IMR-90 (cell line): Measurements from ENCODE around the gene UNK. TPM values are rescaled to one million over a fixed set of nuclear protein-coding genes. Genes with fewer than 3 reads are reported as not detected.

ENCODE experiments used
- ATAC-seq: fragments of 200-7000 bp; cut with Tn5 transposase; 2 replicates; pipeline ENCODE4 v1.9.1; 2020; ENCODE audit warnings: low read depth, mild to moderate bottlenecking, moderate library complexity
- BruUV-seq: library from RNA; stranded (reverse); fragments of 400-500 nt; replicated peaks from 2 replicates; lab custom pipeline; 2021; lab: Mats Ljungman, UMichigan
- CTCF ChIA-PET: fragments of 300-600 bp; formaldehyde crosslinking; extraction: SDS; loops from one replicate; lab custom pipeline; 2021; ENCODE audit warnings: antibody characterized with exemption; lab: Yijun Ruan, JAX
- POLR2A ChIA-PET: fragments of 300-600 bp; sonication (Branson Sonifier 250); formaldehyde crosslinking; loops from one replicate; lab custom pipeline; 2022; ENCODE audit warnings: antibody characterized with exemption; ENCODE audit not compliant: unreplicated experiment; lab: Charles Lee
- DNase-seq: peaks from one replicate; pipeline ENCODE4 v3.0.0; 2013
- H2AFZ ChIP-seq: replicated peaks from 2 replicates; pipeline ENCODE3; 2013; ENCODE audit warnings: low read length, mild to moderate bottlenecking; ENCODE audit not compliant: poor library complexity
- H2AK5ac ChIP-seq: 2 replicates; pipeline ENCODE4 v1.6.1; 2013; ENCODE audit warnings: low read depth, low read length, inconsistent platforms
- H2AK9ac ChIP-seq: replicated peaks from 2 replicates; pipeline ENCODE3; 2013; ENCODE audit warnings: mild to moderate bottlenecking, low read depth, low read length, moderate library complexity; ENCODE audit not compliant: poor library complexity
- H2BK120ac ChIP-seq: 2 replicates; pipeline ENCODE4 v1.6.1; 2013; ENCODE audit warnings: low read depth, low read length, inconsistent platforms
- H2BK15ac ChIP-seq: 3 replicates; pipeline ENCODE4 v1.6.1; 2013; ENCODE audit warnings: low read depth, low read length, inconsistent platforms
- H2BK20ac ChIP-seq: 2 replicates; pipeline ENCODE4 v1.6.1; 2013; ENCODE audit warnings: low read depth, mild to moderate bottlenecking, inconsistent platforms, low read length, moderate library complexity
- H2BK5ac ChIP-seq: 2 replicates; pipeline ENCODE4 v1.6.1; 2013; ENCODE audit warnings: mild to moderate bottlenecking, low read depth, low read length, inconsistent platforms; ENCODE audit not compliant: poor library complexity, severe bottlenecking
- H3K14ac ChIP-seq: replicated peaks from 2 replicates; pipeline ENCODE4 v1.6.1; 2013; ENCODE audit warnings: low read depth, low read length, inconsistent platforms
- H3K18ac ChIP-seq: 2 replicates; pipeline ENCODE4 v1.6.1; 2013; ENCODE audit warnings: low read depth, low read length, control low read depth
- H3K23ac ChIP-seq: 2 replicates; pipeline ENCODE4 v1.6.1; 2013; ENCODE audit warnings: low read depth, low read length, inconsistent platforms
- H3K27ac ChIP-seq: 2 replicates; pipeline ENCODE4 v1.5.1; 2013; ENCODE audit warnings: mild to moderate bottlenecking, control low read depth, low read length; ENCODE audit not compliant: insufficient read depth
- H3K27me3 ChIP-seq: 2 replicates; pipeline ENCODE4 v1.6.1; 2013; ENCODE audit warnings: low read length; ENCODE audit not compliant: control insufficient read depth, insufficient read depth
- H3K36me3 ChIP-seq: 2 replicates; pipeline ENCODE4 v1.6.1; 2013; ENCODE audit warnings: low read length, mixed read lengths; ENCODE audit not compliant: control insufficient read depth, insufficient read depth
- H3K4ac ChIP-seq: 2 replicates; pipeline ENCODE4 v1.6.1; 2013; ENCODE audit warnings: low read depth, low read length, inconsistent platforms
- H3K4me1 ChIP-seq: 2 replicates; pipeline ENCODE4 v1.6.1; 2013; ENCODE audit warnings: low read length, mixed read lengths; ENCODE audit not compliant: control insufficient read depth, insufficient read depth
- H3K4me2 ChIP-seq: 2 replicates; pipeline ENCODE4 v1.6.1; 2013; ENCODE audit warnings: low read depth, mild to moderate bottlenecking, control low read depth, low read length, moderate library complexity
- H3K4me3 ChIP-seq: 2 replicates; pipeline ENCODE4 v1.5.1; 2013; ENCODE audit warnings: low read depth, mild to moderate bottlenecking, control low read depth, low read length, moderate library complexity; ENCODE audit not compliant: insufficient read depth
- H3K56ac ChIP-seq: 2 replicates; pipeline ENCODE4 v1.6.1; 2013; ENCODE audit warnings: low read length, inconsistent platforms; ENCODE audit not compliant: insufficient read depth; ENCODE audit errors: extremely low read depth
- H3K79me1 ChIP-seq, 2 experiments: 2 replicates each; pipeline ENCODE4 v1.6.1; 2013; ENCODE audit warnings: low read length in 2 of 2, inconsistent platforms in 1 of 2, low read depth in 1 of 2
- H3K9ac ChIP-seq: 2 replicates; pipeline ENCODE4 v1.6.1; 2013; ENCODE audit warnings: low read depth, low read length, control low read depth
- H3K9me1 ChIP-seq: 2 replicates; pipeline ENCODE4 v1.6.1; 2013; ENCODE audit warnings: low read length, inconsistent platforms; ENCODE audit not compliant: insufficient read depth
- H3K9me3 ChIP-seq: 2 replicates; pipeline ENCODE4 v1.6.1; 2013; ENCODE audit warnings: low read length; ENCODE audit not compliant: control insufficient read depth, insufficient read depth
- H4K20me1 ChIP-seq: 2 replicates; pipeline ENCODE4 v1.6.1; 2013; ENCODE audit warnings: low read length, inconsistent platforms; ENCODE audit not compliant: insufficient read depth
- H4K5ac ChIP-seq: 2 replicates; pipeline ENCODE4 v1.6.1; 2013; ENCODE audit warnings: mild to moderate bottlenecking, low read depth, low read length, control low read depth
- H4K8ac ChIP-seq, 2 experiments: 2 replicates each; pipeline ENCODE4 v1.6.1; 2013; ENCODE audit warnings: low read depth in 2 of 2, low read length in 2 of 2, control low read depth in 1 of 2, inconsistent platforms in 1 of 2
- H4K91ac ChIP-seq: 2 replicates; pipeline ENCODE4 v1.6.1; 2013; ENCODE audit warnings: low read depth, low read length, inconsistent platforms; ENCODE audit not compliant: insufficient read depth
- RCOR1 ChIP-seq: IDR thresholded peaks from 2 replicates; pipeline ENCODE4 v1.6.1; 2012; ENCODE audit warnings: mild to moderate bottlenecking, low read length, improper control_type of control experiment; ENCODE audit not compliant: insufficient replicate concordance
- WGBS, 2 experiments: methylation state at CpG; one replicate each; pipeline versions ENCODE4 v1.1.5 to v1.1.7; 2013; ENCODE audit warnings: missing lambda C conversion rate in 2 of 2; ENCODE audit not compliant: insufficient read length in 1 of 2; ENCODE audit errors: extremely low coverage in 2 of 2; 5-methylcytosine and 5-hydroxymethylcytosine counted together
- dilution Hi-C: fragments of 300-500 bp; cut with HindIII; formaldehyde crosslinking; loops from one replicate; pipeline ENCODE4 v1.14.3; 2018; ENCODE audit warnings: low sequenced_read_pairs; ENCODE audit not compliant: unreplicated experiment
- in situ Hi-C: fragments of 300-500 bp; cut with MboI; formaldehyde crosslinking; loops from 3 replicates; pipeline ENCODE4 v1.14.3; 2019; ENCODE audit warnings: low sequenced_read_pairs, inconsistent platforms, mixed read lengths
- intact Hi-C: fragments of 100-400 bp; cut with micrococcal nuclease; formaldehyde crosslinking; loops from 2 replicates; pipeline ENCODE4 v1.10.0; 2022
- polyA plus RNA-seq, 3 experiments: library from polyadenylated mRNA; depleted of rRNA; stranded (reverse); fragments of >200 nt; gene quantifications; 2 replicates each; pipeline ENCODE4 v1.2.3, GENCODE V29; 2012; ENCODE audit warnings: low replicate concordance in 1 of 3
- total RNA-seq: library from RNA; depleted of rRNA; stranded (reverse); fragments of >200 nt; gene quantifications from 2 replicates; pipeline ENCODE4 v1.2.3, GENCODE V29; 2012

UNK gene
- total and polyA plus RNA-seq, 2 of the 4 experiments (the other 2 are of a cell fraction), result 15.4 to 17.3 TPM

GRCh38 chr17:75845933-75846691 lies 61.5 kb downstream of the UNK start:
- ATAC-seq, result no peak
- H3K23ac ChIP-seq, result no peak overlapping the region
- no peak overlapping the region for H4K8ac ChIP-seq
- peaks cover 7% of the 10 kb centered on the region for H4K20me1 ChIP-seq
- H2AK5ac ChIP-seq, result peak overlapping the region; percentile 28; the same call in 1 of the 2 replicates
- no peak overlapping the region for H3K27ac ChIP-seq
- no peak for TF ChIP-seq RCOR1
- H3K56ac ChIP-seq, result no peak overlapping the region
- H2BK20ac ChIP-seq, result no peak overlapping the region
- intact Hi-C loops, result no loop called here
- no peak overlapping the region for H4K5ac ChIP-seq
- no peak overlapping the region; the same call in 1 of the 2 replicates for H3K14ac ChIP-seq
- TSS peak; percentile 91 for BruUV-seq
- H2BK15ac ChIP-seq, result no peak overlapping the region
- no peak for DNase-seq
- H3K9me1 ChIP-seq, result 0 out of 2 replicates have a peak, but pooled peaks cover 4% of the 10 kb centered on the region
- in situ Hi-C loops, result no loop called here
- 97% methylated on average over 6 of the region's 22 CpGs; no CpG with 5 or more reads in 1 of the 2 experiments for WGBS, 2 experiments
- no peak overlapping the region for H2AFZ ChIP-seq
- H3K9ac ChIP-seq, result no peak overlapping the region
- H3K79me1 ChIP-seq, result 0 out of 4 replicates have a peak, but pooled peaks cover 0 to 2% of the 10 kb centered on the region in 2 experiments
- dilution Hi-C loops, result no loop called here
- H3K18ac ChIP-seq, result no peak overlapping the region
- peaks cover 47% of the 10 kb centered on the region for H3K36me3 ChIP-seq
- ChIA-PET CTCF (no interaction called here), POLR2A (interaction anchor here (0.5 kb wide), 1 partner anchor 108 kb away, joined by 3 read pairs; no protein-coding TSS in a partner anchor)
- no peak overlapping the region for H2BK5ac ChIP-seq
- peaks cover 6% of the 10 kb centered on the region for H3K4me1 ChIP-seq
- peak overlapping the region; percentile 73 for H2AK9ac ChIP-seq
- H2BK120ac ChIP-seq, result no peak overlapping the region
- H3K4me3 ChIP-seq, result no peak overlapping the region
- H3K4ac ChIP-seq, result peak overlapping the region; percentile 19; the same call in 1 of the 2 replicates
- no peaks in the 10 kb centered on the region for H3K27me3 ChIP-seq
- H4K91ac ChIP-seq, result no peak overlapping the region
- H3K4me2 ChIP-seq, result no peak overlapping the region
- no peaks in the 10 kb centered on the region for H3K9me3 ChIP-seq
